Left ventricle myocardium inferior (tissue), 1 donor: ENCODE results near the gene LOX. TPM values are rescaled to one million over a fixed set of nuclear protein-coding genes. Genes with fewer than 3 reads are reported as not detected.

Experiments used
- DNase-seq: peaks from one replicate; pipeline ENCODE4 v3.0.0-alpha.2; 2020
- H3K27ac ChIP-seq: fragments of 200-600 bp; replicated peaks from 2 replicates; pipeline ENCODE4 v1.8.0; 2021
- H3K27me3 ChIP-seq: fragments of 200-600 bp; 2 replicates; pipeline ENCODE4 v1.8.0; 2021; ENCODE audit warnings: low read depth
- H3K36me3 ChIP-seq: fragments of 200-600 bp; 2 replicates; pipeline ENCODE4 v1.8.0; 2021
- H3K4me1 ChIP-seq: fragments of 200-600 bp; 2 replicates; pipeline ENCODE4 v1.8.0; 2021
- H3K4me3 ChIP-seq: fragments of 200-600 bp; 2 replicates; pipeline ENCODE4 v1.8.0; 2021; ENCODE audit warnings: mild to moderate bottlenecking, moderate library complexity
- H3K9me3 ChIP-seq: fragments of 200-600 bp; replicated peaks from 2 replicates; pipeline ENCODE4 v1.8.0; 2021
- intact Hi-C: fragments of 100-400 bp; cut with micrococcal nuclease; formaldehyde crosslinking; loops from one replicate; pipeline ENCODE4 v1.11.0; 2022
- total RNA-seq: library from RNA; stranded (reverse); fragmentation: NEBNext Ultra II Directional; extraction: Animal tissue kit (Norgen Biotek cat#: 25700); gene quantifications from one replicate; pipeline ENCODE4 v1.2.1, GENCODE V29; 2021
- TF ChIP-seq, protein P1 (sequence below): fragments of 200-600 bp; IDR thresholded peaks from 2 replicates; pipeline ENCODE4 v1.8.0; 2021; ENCODE audit warnings: antibody characterized with exemption, mild to moderate bottlenecking, borderline replicate concordance
- donor health status: DM: no; HTN: yes; CAD: no; lungs with severe emphysema.

The LOX gene
- total RNA-seq, 1 donor from 2014 or later = 4.4 TPM

DNA sequence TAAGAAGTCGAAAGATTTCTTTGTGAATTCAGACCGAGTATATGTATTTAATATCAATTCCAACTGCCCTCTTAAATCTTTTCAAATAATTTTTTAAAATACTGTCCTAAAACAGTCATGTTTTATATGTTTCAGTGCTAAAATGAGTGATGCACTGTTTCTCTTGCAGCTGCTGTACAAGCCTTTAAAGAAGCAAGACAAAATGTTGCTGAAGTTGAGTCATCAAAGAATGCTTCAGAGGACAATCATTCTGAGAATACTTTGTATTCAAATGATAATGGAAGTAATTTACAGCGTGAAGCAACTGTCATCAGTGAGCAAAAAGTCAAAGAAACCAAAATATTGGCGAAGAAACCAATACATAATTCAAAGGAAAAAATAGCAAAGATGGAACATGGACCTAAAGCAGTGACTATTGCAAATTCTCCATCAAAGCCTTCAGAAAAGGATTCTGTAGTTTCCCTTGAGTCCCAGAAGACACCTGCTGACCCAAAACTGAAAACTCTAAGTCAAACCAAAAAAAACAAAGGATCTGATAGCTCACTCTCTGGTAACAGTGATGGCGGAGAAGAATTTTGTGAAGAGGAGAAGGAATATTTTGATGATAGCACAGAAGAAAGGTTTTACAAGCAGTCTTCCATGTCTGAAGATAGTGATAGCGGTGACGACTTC lies 58.0 kb downstream of the LOX start:
- peaks cover 41% of the 10 kb centered on the region for H3K36me3 ChIP-seq
- H3K27ac ChIP-seq = no peak overlapping the region
- intact Hi-C loops = no loop called here
- DNase-seq = no peak
- TF ChIP-seq, protein P1, sequence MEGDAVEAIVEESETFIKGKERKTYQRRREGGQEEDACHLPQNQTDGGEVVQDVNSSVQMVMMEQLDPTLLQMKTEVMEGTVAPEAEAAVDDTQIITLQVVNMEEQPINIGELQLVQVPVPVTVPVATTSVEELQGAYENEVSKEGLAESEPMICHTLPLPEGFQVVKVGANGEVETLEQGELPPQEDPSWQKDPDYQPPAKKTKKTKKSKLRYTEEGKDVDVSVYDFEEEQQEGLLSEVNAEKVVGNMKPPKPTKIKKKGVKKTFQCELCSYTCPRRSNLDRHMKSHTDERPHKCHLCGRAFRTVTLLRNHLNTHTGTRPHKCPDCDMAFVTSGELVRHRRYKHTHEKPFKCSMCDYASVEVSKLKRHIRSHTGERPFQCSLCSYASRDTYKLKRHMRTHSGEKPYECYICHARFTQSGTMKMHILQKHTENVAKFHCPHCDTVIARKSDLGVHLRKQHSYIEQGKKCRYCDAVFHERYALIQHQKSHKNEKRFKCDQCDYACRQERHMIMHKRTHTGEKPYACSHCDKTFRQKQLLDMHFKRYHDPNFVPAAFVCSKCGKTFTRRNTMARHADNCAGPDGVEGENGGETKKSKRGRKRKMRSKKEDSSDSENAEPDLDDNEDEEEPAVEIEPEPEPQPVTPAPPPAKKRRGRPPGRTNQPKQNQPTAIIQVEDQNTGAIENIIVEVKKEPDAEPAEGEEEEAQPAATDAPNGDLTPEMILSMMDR = no peak
- H3K4me1 ChIP-seq = no peaks in the 10 kb centered on the region
- no peaks in the 10 kb centered on the region for H3K27me3 ChIP-seq
- no peaks in the 10 kb centered on the region for H3K9me3 ChIP-seq
- H3K4me3 ChIP-seq = no peak overlapping the region

DNA sequence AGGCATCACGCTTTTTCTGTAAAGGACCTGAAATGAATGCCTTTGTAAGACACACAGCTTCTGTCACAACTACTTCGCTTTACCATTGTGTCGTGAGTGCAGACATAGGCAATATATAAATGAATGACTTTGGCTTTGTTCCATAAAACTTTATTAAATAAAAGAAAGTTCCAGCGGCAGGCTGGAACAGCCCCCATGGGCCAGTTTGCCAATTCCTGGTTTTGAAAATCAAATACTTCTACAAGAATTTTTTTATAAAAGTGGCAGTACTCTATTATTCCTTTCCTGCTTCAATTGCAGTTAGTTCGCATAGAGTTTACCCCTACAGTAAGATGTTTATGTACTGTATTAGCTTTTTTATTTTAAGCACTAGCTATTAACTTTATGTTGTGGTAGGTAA lies 62.6 kb downstream of the LOX start:
- Histone ChIP-seq H3K27me3 (no peaks in the 10 kb centered on the region), H3K36me3 (peaks cover 6% of the 10 kb centered on the region), H3K27ac (no peak overlapping the region), H3K4me3 (no peak overlapping the region), H3K9me3 (no peaks in the 10 kb centered on the region), H3K4me1 (peaks cover 5% of the 10 kb centered on the region)
- no peak for DNase-seq
- intact Hi-C loops = no loop called here
- TF ChIP-seq, protein P1 = no peak

DNA sequence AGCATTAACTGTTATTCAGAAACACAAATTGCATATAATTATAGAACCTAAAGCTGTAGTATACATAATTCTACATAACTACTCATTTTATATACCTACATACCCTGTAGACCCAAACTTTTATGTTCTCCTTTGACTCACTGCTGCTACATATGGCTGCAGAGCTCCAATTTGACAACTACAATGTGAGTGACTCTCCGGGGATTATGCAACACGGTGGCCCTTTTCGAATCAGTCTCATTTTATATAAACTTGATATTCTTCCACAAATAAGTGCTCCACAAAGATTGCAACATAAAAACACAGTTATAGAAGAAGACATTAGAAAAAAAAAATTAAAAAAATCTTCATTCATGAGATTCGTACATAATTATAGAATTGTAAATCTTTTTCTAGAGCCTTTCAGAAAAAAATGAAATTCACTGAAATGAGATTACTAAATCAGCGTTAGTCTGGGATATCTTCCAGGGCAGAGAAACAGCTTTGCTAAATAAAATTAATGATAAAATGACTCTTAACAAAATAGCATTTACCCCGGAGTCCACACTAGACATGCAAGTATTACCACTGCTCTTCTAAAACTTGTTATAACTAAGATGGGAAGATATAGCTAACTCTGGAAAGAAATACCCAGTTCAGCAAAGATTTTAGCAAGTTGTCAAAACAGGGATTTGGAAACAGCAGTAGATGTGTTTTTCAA lies 63.7 kb downstream of the LOX start:
- TF ChIP-seq, protein P1 = no peak
- Histone ChIP-seq H3K27me3 (no peaks in the 10 kb centered on the region), H3K36me3 (no peaks in the 10 kb centered on the region), H3K4me3 (no peak overlapping the region), H3K27ac (no peak overlapping the region), H3K4me1 (peaks cover 10% of the 10 kb centered on the region), H3K9me3 (no peaks in the 10 kb centered on the region)
- no peak for DNase-seq
- intact Hi-C loops = no loop called here

Other genes with a start within 250 kb of the LOX start
- gene FTMT, start 226.4 kb downstream of the LOX start, total RNA-seq = not detected
- 8.6 TPM for gene SRFBP1, start 116.3 kb downstream of the LOX start, total RNA-seq
- gene ZNF474, start 51.3 kb upstream of the LOX start, total RNA-seq = not detected
- gene SNCAIP, start 234.0 kb upstream of the LOX start, total RNA-seq = 1.4 TPM